Vagina (tissue), 2 donors: Measurements from ENCODE around the gene ABCD3.

Experiments used
- POLR2A ChIP-seq, 2 donors: fragments of 450-650 bp; IDR thresholded peaks; one replicate each; pipeline ENCODE4 v1.6.1; 2017; ENCODE audit warnings: antibody characterized with exemption in 2 of 2, mild to moderate bottlenecking in 2 of 2, moderate library complexity in 2 of 2
- POLR2AphosphoS5 ChIP-seq, 2 donors: sonication (generic); formaldehyde crosslinking; IDR thresholded peaks; one replicate each; pipeline ENCODE4 v1.9.0; 2017; ENCODE audit warnings: antibody characterized with exemption in 2 of 2, mild to moderate bottlenecking in 2 of 2, low read depth in 1 of 2; ENCODE audit not compliant: insufficient read depth in 1 of 2
- TF ChIP-seq, protein P1 (sequence below), 3 experiments: fragments of 450-650 bp in 2 of 3; fragments of 200-600 bp in 1 of 3; sonication (generic) in 1 of 3; IDR thresholded peaks; one replicate each; pipeline ENCODE4 v1.5.1; 2017 to 2019; ENCODE audit warnings: antibody characterized with exemption in 3 of 3, mild to moderate bottlenecking in 2 of 3, moderate library complexity in 2 of 3

DNA sequence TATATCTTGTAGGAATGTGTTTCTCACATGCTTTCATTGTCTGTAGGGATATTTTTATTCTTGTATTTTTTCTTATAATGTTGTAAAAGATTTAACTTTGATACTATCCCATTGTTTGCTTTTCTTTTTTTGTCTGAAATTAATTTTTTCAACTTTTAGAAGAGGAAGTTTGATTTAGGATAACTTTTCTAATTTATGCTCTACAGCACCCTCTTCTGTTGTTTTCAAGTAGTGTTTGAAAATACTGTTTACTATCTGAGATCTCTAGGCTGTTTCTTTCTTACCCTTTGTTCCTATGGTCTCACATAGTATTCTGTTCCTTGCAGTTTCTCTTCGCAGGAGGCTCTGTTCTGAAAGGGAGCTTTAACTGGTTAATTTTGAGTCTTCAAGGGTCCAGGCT is 21.9 kb downstream of the ABCD3 start:
- TF ChIP-seq POLR2A (IDR thresholded peaks at IDR 0.05): no peak
- TF ChIP-seq POLR2AphosphoS5 (IDR thresholded peaks at IDR 0.05; ENCODE audit: insufficient read depth in 1 of 2, low read depth in 1 of 2): no peak
- TF ChIP-seq, protein P1, sequence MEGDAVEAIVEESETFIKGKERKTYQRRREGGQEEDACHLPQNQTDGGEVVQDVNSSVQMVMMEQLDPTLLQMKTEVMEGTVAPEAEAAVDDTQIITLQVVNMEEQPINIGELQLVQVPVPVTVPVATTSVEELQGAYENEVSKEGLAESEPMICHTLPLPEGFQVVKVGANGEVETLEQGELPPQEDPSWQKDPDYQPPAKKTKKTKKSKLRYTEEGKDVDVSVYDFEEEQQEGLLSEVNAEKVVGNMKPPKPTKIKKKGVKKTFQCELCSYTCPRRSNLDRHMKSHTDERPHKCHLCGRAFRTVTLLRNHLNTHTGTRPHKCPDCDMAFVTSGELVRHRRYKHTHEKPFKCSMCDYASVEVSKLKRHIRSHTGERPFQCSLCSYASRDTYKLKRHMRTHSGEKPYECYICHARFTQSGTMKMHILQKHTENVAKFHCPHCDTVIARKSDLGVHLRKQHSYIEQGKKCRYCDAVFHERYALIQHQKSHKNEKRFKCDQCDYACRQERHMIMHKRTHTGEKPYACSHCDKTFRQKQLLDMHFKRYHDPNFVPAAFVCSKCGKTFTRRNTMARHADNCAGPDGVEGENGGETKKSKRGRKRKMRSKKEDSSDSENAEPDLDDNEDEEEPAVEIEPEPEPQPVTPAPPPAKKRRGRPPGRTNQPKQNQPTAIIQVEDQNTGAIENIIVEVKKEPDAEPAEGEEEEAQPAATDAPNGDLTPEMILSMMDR (IDR thresholded peaks at IDR 0.05): no peak
